IMR-90 (cell line): ENCODE results near the gene NR6A1. TPM values are rescaled to one million over a fixed set of nuclear protein-coding genes. Genes with fewer than 3 reads are reported as not detected.

Source experiments
- ATAC-seq: fragments of 200-7000 bp; cut with Tn5 transposase; 2 replicates; pipeline ENCODE4 v1.9.1; 2020; ENCODE audit warnings: low read depth, mild to moderate bottlenecking, moderate library complexity
- BruUV-seq: library from RNA; stranded (reverse); fragments of 400-500 nt; replicated peaks from 2 replicates; lab custom pipeline; 2021; lab: Mats Ljungman, UMichigan
- CTCF ChIA-PET: fragments of 300-600 bp; formaldehyde crosslinking; extraction: SDS; loops from one replicate; lab custom pipeline; 2021; ENCODE audit warnings: antibody characterized with exemption; lab: Yijun Ruan, JAX
- POLR2A ChIA-PET: fragments of 300-600 bp; sonication (Branson Sonifier 250); formaldehyde crosslinking; loops from one replicate; lab custom pipeline; 2022; ENCODE audit warnings: antibody characterized with exemption; ENCODE audit not compliant: unreplicated experiment; lab: Charles Lee
- DNase-seq: peaks from one replicate; pipeline ENCODE4 v3.0.0; 2013
- H2AFZ ChIP-seq: replicated peaks from 2 replicates; pipeline ENCODE3; 2013; ENCODE audit warnings: low read length, mild to moderate bottlenecking; ENCODE audit not compliant: poor library complexity
- H2AK5ac ChIP-seq: 2 replicates; pipeline ENCODE4 v1.6.1; 2013; ENCODE audit warnings: low read depth, low read length, inconsistent platforms
- H2AK9ac ChIP-seq: replicated peaks from 2 replicates; pipeline ENCODE3; 2013; ENCODE audit warnings: mild to moderate bottlenecking, low read depth, low read length, moderate library complexity; ENCODE audit not compliant: poor library complexity
- H2BK120ac ChIP-seq: 2 replicates; pipeline ENCODE4 v1.6.1; 2013; ENCODE audit warnings: low read depth, low read length, inconsistent platforms
- H2BK15ac ChIP-seq: 3 replicates; pipeline ENCODE4 v1.6.1; 2013; ENCODE audit warnings: low read depth, low read length, inconsistent platforms
- H2BK20ac ChIP-seq: 2 replicates; pipeline ENCODE4 v1.6.1; 2013; ENCODE audit warnings: low read depth, mild to moderate bottlenecking, inconsistent platforms, low read length, moderate library complexity
- H2BK5ac ChIP-seq: 2 replicates; pipeline ENCODE4 v1.6.1; 2013; ENCODE audit warnings: mild to moderate bottlenecking, low read depth, low read length, inconsistent platforms; ENCODE audit not compliant: poor library complexity, severe bottlenecking
- H3K14ac ChIP-seq: replicated peaks from 2 replicates; pipeline ENCODE4 v1.6.1; 2013; ENCODE audit warnings: low read depth, low read length, inconsistent platforms
- H3K18ac ChIP-seq: 2 replicates; pipeline ENCODE4 v1.6.1; 2013; ENCODE audit warnings: low read depth, low read length, control low read depth
- H3K23ac ChIP-seq: 2 replicates; pipeline ENCODE4 v1.6.1; 2013; ENCODE audit warnings: low read depth, low read length, inconsistent platforms
- H3K27ac ChIP-seq: 2 replicates; pipeline ENCODE4 v1.5.1; 2013; ENCODE audit warnings: mild to moderate bottlenecking, control low read depth, low read length; ENCODE audit not compliant: insufficient read depth
- H3K27me3 ChIP-seq: 2 replicates; pipeline ENCODE4 v1.6.1; 2013; ENCODE audit warnings: low read length; ENCODE audit not compliant: control insufficient read depth, insufficient read depth
- H3K36me3 ChIP-seq: 2 replicates; pipeline ENCODE4 v1.6.1; 2013; ENCODE audit warnings: low read length, mixed read lengths; ENCODE audit not compliant: control insufficient read depth, insufficient read depth
- H3K4ac ChIP-seq: 2 replicates; pipeline ENCODE4 v1.6.1; 2013; ENCODE audit warnings: low read depth, low read length, inconsistent platforms
- H3K4me1 ChIP-seq: 2 replicates; pipeline ENCODE4 v1.6.1; 2013; ENCODE audit warnings: low read length, mixed read lengths; ENCODE audit not compliant: control insufficient read depth, insufficient read depth
- H3K4me2 ChIP-seq: 2 replicates; pipeline ENCODE4 v1.6.1; 2013; ENCODE audit warnings: low read depth, mild to moderate bottlenecking, control low read depth, low read length, moderate library complexity
- H3K4me3 ChIP-seq: 2 replicates; pipeline ENCODE4 v1.5.1; 2013; ENCODE audit warnings: low read depth, mild to moderate bottlenecking, control low read depth, low read length, moderate library complexity; ENCODE audit not compliant: insufficient read depth
- H3K56ac ChIP-seq: 2 replicates; pipeline ENCODE4 v1.6.1; 2013; ENCODE audit warnings: low read length, inconsistent platforms; ENCODE audit not compliant: insufficient read depth; ENCODE audit errors: extremely low read depth
- H3K79me1 ChIP-seq, 2 experiments: 2 replicates each; pipeline ENCODE4 v1.6.1; 2013; ENCODE audit warnings: low read length in 2 of 2, inconsistent platforms in 1 of 2, low read depth in 1 of 2
- H3K9ac ChIP-seq: 2 replicates; pipeline ENCODE4 v1.6.1; 2013; ENCODE audit warnings: low read depth, low read length, control low read depth
- H3K9me1 ChIP-seq: 2 replicates; pipeline ENCODE4 v1.6.1; 2013; ENCODE audit warnings: low read length, inconsistent platforms; ENCODE audit not compliant: insufficient read depth
- H3K9me3 ChIP-seq: 2 replicates; pipeline ENCODE4 v1.6.1; 2013; ENCODE audit warnings: low read length; ENCODE audit not compliant: control insufficient read depth, insufficient read depth
- H4K20me1 ChIP-seq: 2 replicates; pipeline ENCODE4 v1.6.1; 2013; ENCODE audit warnings: low read length, inconsistent platforms; ENCODE audit not compliant: insufficient read depth
- H4K5ac ChIP-seq: 2 replicates; pipeline ENCODE4 v1.6.1; 2013; ENCODE audit warnings: mild to moderate bottlenecking, low read depth, low read length, control low read depth
- H4K8ac ChIP-seq, 2 experiments: 2 replicates each; pipeline ENCODE4 v1.6.1; 2013; ENCODE audit warnings: low read depth in 2 of 2, low read length in 2 of 2, control low read depth in 1 of 2, inconsistent platforms in 1 of 2
- H4K91ac ChIP-seq: 2 replicates; pipeline ENCODE4 v1.6.1; 2013; ENCODE audit warnings: low read depth, low read length, inconsistent platforms; ENCODE audit not compliant: insufficient read depth
- BHLHE40 ChIP-seq: fragments of 150-350 bp; IDR thresholded peaks from 2 replicates; pipeline ENCODE4 v1.6.1; 2016; ENCODE audit warnings: mild to moderate bottlenecking, low read depth, low read length
- CHD1 ChIP-seq: IDR thresholded peaks from 2 replicates; pipeline ENCODE4 v1.6.1; 2012; ENCODE audit warnings: low read depth, low read length, improper control_type of control experiment
- FOS ChIP-seq: fragments of 150-350 bp; IDR thresholded peaks from 2 replicates; pipeline ENCODE4 v1.6.1; 2016; ENCODE audit warnings: low read depth, low read length
- MAFK ChIP-seq: IDR thresholded peaks from 2 replicates; pipeline ENCODE4 v1.6.1; 2012; ENCODE audit warnings: low read depth, low read length, improper control_type of control experiment
- MXI1 ChIP-seq: IDR thresholded peaks from 2 replicates; pipeline ENCODE4 v1.6.1; 2012; ENCODE audit warnings: low read depth, mild to moderate bottlenecking, low read length, moderate library complexity, borderline replicate concordance
- NFE2L2 ChIP-seq: fragments of 150-350 bp; IDR thresholded peaks from 2 replicates; pipeline ENCODE4 v1.6.1; 2016; ENCODE audit warnings: low read depth, mild to moderate bottlenecking, low read length
- POLR2A ChIP-seq: IDR thresholded peaks from 2 replicates; pipeline ENCODE4 v1.6.1; 2012; ENCODE audit warnings: mild to moderate bottlenecking, low read depth, low read length
- RAD21 ChIP-seq: IDR thresholded peaks from 2 replicates; pipeline ENCODE4 v1.6.1; 2012; ENCODE audit warnings: low read length, improper control_type of control experiment
- RCOR1 ChIP-seq: IDR thresholded peaks from 2 replicates; pipeline ENCODE4 v1.6.1; 2012; ENCODE audit warnings: mild to moderate bottlenecking, low read length, improper control_type of control experiment; ENCODE audit not compliant: insufficient replicate concordance
- RFX5 ChIP-seq: IDR thresholded peaks from 2 replicates; pipeline ENCODE4 v1.8.0; 2012; ENCODE audit warnings: low read depth, mild to moderate bottlenecking, low read length, moderate library complexity
- SMC3 ChIP-seq: fragments of 150-350 bp; IDR thresholded peaks from 2 replicates; pipeline ENCODE4 v1.6.1; 2016; ENCODE audit warnings: low read depth, mild to moderate bottlenecking, antibody characterized with exemption, low read length, moderate library complexity
- WGBS, 2 experiments: methylation state at CpG; one replicate each; pipeline versions ENCODE4 v1.1.5 to v1.1.7; 2013; ENCODE audit warnings: missing lambda C conversion rate in 2 of 2; ENCODE audit not compliant: insufficient read length in 1 of 2; ENCODE audit errors: extremely low coverage in 2 of 2; 5-methylcytosine and 5-hydroxymethylcytosine counted together
- dilution Hi-C: fragments of 300-500 bp; cut with HindIII; formaldehyde crosslinking; loops from one replicate; pipeline ENCODE4 v1.14.3; 2018; ENCODE audit warnings: low sequenced_read_pairs; ENCODE audit not compliant: unreplicated experiment
- in situ Hi-C: fragments of 300-500 bp; cut with MboI; formaldehyde crosslinking; loops from 3 replicates; pipeline ENCODE4 v1.14.3; 2019; ENCODE audit warnings: low sequenced_read_pairs, inconsistent platforms, mixed read lengths
- intact Hi-C: fragments of 100-400 bp; cut with micrococcal nuclease; formaldehyde crosslinking; loops from 2 replicates; pipeline ENCODE4 v1.10.0; 2022
- polyA plus RNA-seq, 3 experiments: library from polyadenylated mRNA; depleted of rRNA; stranded (reverse); fragments of >200 nt; gene quantifications; 2 replicates each; pipeline ENCODE4 v1.2.3, GENCODE V29; 2012; ENCODE audit warnings: low replicate concordance in 1 of 3
- total RNA-seq: library from RNA; depleted of rRNA; stranded (reverse); fragments of >200 nt; gene quantifications from 2 replicates; pipeline ENCODE4 v1.2.3, GENCODE V29; 2012

The NR6A1 gene
- total and polyA plus RNA-seq, 2 of the 4 experiments (the other 2 are of a cell fraction): 0.14 to 0.36 TPM

GRCh38 chr9:124747065-124747464 lies 24.0 kb downstream of the NR6A1 start:
- TF ChIP-seq RFX5: no peak
- no peak for TF ChIP-seq BHLHE40
- no peak for TF ChIP-seq CHD1
- no peak for TF ChIP-seq POLR2A
- TF ChIP-seq MAFK: no peak
- TF ChIP-seq RCOR1: no peak
- no peak for TF ChIP-seq MXI1
- TF ChIP-seq NFE2L2: no peak
- no peak for TF ChIP-seq SMC3
- TF ChIP-seq FOS: no peak
- TF ChIP-seq RAD21: no peak
- Histone ChIP-seq H3K9ac (no peak overlapping the region; the same call in 1 of the 2 replicates), H3K18ac (no peak overlapping the region), H3K56ac (no peak overlapping the region), H2BK120ac (no peak overlapping the region), H3K27ac (no peak overlapping the region), H3K4me3 (no peak overlapping the region), H3K9me1 (no peaks in the 10 kb centered on the region; the same call in none of the 2 replicates), H3K4me2 (no peak overlapping the region), H3K4ac (0 out of 2 replicates have a peak overlapping the region, but pooled peaks have one; percentile 4), H3K9me3 (no peaks in the 10 kb centered on the region), H3K79me1 (no peaks in the 10 kb centered on the region), H2BK15ac (0 out of 3 replicates have a peak overlapping the region, but pooled peaks have one; percentile 20), H2AK5ac (peak overlapping the region; percentile 62; the same call in 1 of the 2 replicates), H4K8ac (no peak overlapping the region), H2AK9ac (no peak overlapping the region), H2BK5ac (no peak overlapping the region), H3K14ac (no peak overlapping the region), H4K20me1 (peaks cover 5% of the 10 kb centered on the region; the same call in 1 of the 2 replicates), H3K36me3 (no peaks in the 10 kb centered on the region), H2AFZ (no peak overlapping the region), H4K91ac (no peak overlapping the region), H3K4me1 (peaks cover 11% of the 10 kb centered on the region), H3K23ac (peak overlapping the region; percentile 24; the same call in 1 of the 2 replicates), H3K27me3 (no peaks in the 10 kb centered on the region), H4K5ac (no peak overlapping the region), H2BK20ac (no peak overlapping the region)
- POLR2A ChIA-PET: no interaction called here
- intact Hi-C loops (no loop called here), in situ Hi-C loops (no loop called here), dilution Hi-C loops (no loop called here)
- CTCF ChIA-PET: no interaction called here
- 68% methylated on average over 3 of the region's 4 CpGs; no CpG with 5 or more reads in 1 of the 2 experiments for WGBS, 2 experiments
- ATAC-seq (no peak), DNase-seq (no peak)
- BruUV-seq: no TSS peak
